ENCODE results near the gene NEURL1. TPM values are rescaled to one million over a fixed set of nuclear protein-coding genes. Genes with fewer than 3 reads are reported as not detected.
A peak's percentile ranks its signal among the peaks of the same experiment; 100 is the strongest.
"Not testable (repeated sequence)": the region's sequence is repeated elsewhere in the genome, so short reads cannot be mapped to it uniquely, and the experiment has no call there.

Gene NEURL1
- total RNA-seq, 1 donor from 2014 or later, result 0.05 TPM

- no peak overlapping the region for H3K4me3 Mint-ChIP-seq (ENCODE audit: unreplicated experiment)
- H3K9me3 Mint-ChIP-seq (ENCODE audit: low read depth), result no peaks in the 10 kb centered on the region
- peaks cover 13% of the 10 kb centered on the region for H3K4me1 Mint-ChIP-seq (ENCODE audit: low read depth)
- TF ChIP-seq CTCF (IDR thresholded peaks at IDR 0.05), result no peak
- peak; percentile 42 for DNase-seq (ENCODE audit: low spot score)
- H3K27ac Mint-ChIP-seq (ENCODE audit: unreplicated experiment), result no peak overlapping the region
- peaks cover 36% of the 10 kb centered on the region for H3K27me3 Mint-ChIP-seq (ENCODE audit: low read depth)
- peaks cover 5% of the 10 kb centered on the region for H3K36me3 Mint-ChIP-seq (ENCODE audit: low read depth)
Observed at GRCh38 chr10:103513380-103514060, 20.0 kb downstream of the NEURL1 start.

GRCh38 chr10:103514244-103514643, 20.7 kb downstream of the NEURL1 start:
- TF ChIP-seq CTCF (IDR thresholded peaks at IDR 0.05), result no peak
- no peak overlapping the region for H3K27ac Mint-ChIP-seq (ENCODE audit: unreplicated experiment)
- no peaks in the 10 kb centered on the region for H3K9me3 Mint-ChIP-seq (ENCODE audit: low read depth)
- DNase-seq (ENCODE audit: low spot score), result peak; percentile 40
- H3K4me1 Mint-ChIP-seq (ENCODE audit: low read depth), result peaks cover 13% of the 10 kb centered on the region
- no peak overlapping the region for H3K4me3 Mint-ChIP-seq (ENCODE audit: unreplicated experiment)
- H3K27me3 Mint-ChIP-seq (ENCODE audit: low read depth), result peaks cover 38% of the 10 kb centered on the region
- peaks cover 5% of the 10 kb centered on the region for H3K36me3 Mint-ChIP-seq (ENCODE audit: low read depth)

- Mint-ChIP-seq H3K4me1 (ENCODE audit: low read depth) (peaks cover 13% of the 10 kb centered on the region), H3K27ac (ENCODE audit: unreplicated experiment) (no peak overlapping the region), H3K9me3 (ENCODE audit: low read depth) (no peaks in the 10 kb centered on the region), H3K27me3 (ENCODE audit: low read depth) (peaks cover 33% of the 10 kb centered on the region), H3K36me3 (ENCODE audit: low read depth) (peaks cover 5% of the 10 kb centered on the region), H3K4me3 (ENCODE audit: unreplicated experiment) (no peak overlapping the region)
- TF ChIP-seq CTCF (IDR thresholded peaks at IDR 0.05), result no peak
- DNase-seq (ENCODE audit: low spot score), result peak; percentile 46
Observed at GRCh38 chr10:103517234-103518085, 24.0 kb downstream of the NEURL1 start.

GRCh38 chr10:103519798-103520197, 26.3 kb downstream of the NEURL1 start:
- no peak overlapping the region for H3K4me3 Mint-ChIP-seq (ENCODE audit: unreplicated experiment)
- H3K9me3 Mint-ChIP-seq (ENCODE audit: low read depth), result no peaks in the 10 kb centered on the region
- H3K27ac Mint-ChIP-seq (ENCODE audit: unreplicated experiment), result no peak overlapping the region
- peaks cover 43% of the 10 kb centered on the region for H3K27me3 Mint-ChIP-seq (ENCODE audit: low read depth)
- peaks cover 7% of the 10 kb centered on the region for H3K4me1 Mint-ChIP-seq (ENCODE audit: low read depth)
- peak; percentile 2 for DNase-seq (ENCODE audit: low spot score)
- peaks cover 7% of the 10 kb centered on the region for H3K36me3 Mint-ChIP-seq (ENCODE audit: low read depth)
- no peak for TF ChIP-seq CTCF (IDR thresholded peaks at IDR 0.05)

GRCh38 chr10:103522006-103522405, 28.5 kb downstream of the NEURL1 start:
- H3K27me3 Mint-ChIP-seq (ENCODE audit: low read depth), result peaks cover 51% of the 10 kb centered on the region
- not testable (repeated sequence) for H3K27ac Mint-ChIP-seq (ENCODE audit: unreplicated experiment); H3K4me3 Mint-ChIP-seq (ENCODE audit: unreplicated experiment); H3K36me3 Mint-ChIP-seq (ENCODE audit: low read depth); DNase-seq (ENCODE audit: low spot score); H3K4me1 Mint-ChIP-seq (ENCODE audit: low read depth); H3K9me3 Mint-ChIP-seq (ENCODE audit: low read depth)

Data from chondrocyte (in vitro differentiated cells).